GM21526 (cell line): ENCODE measurements around the gene LPIN1.
"Not testable (repeated sequence)": the region's sequence is repeated elsewhere in the genome, so short reads cannot be mapped to it uniquely, and the experiment has no call there.

ENCODE experiments used
- ATAC-seq: cut with Tn5 transposase; IDR thresholded peaks from one replicate; pipeline ENCODE4 v1.9.1; 2021; ENCODE audit warnings: moderate library complexity; ENCODE audit not compliant: unreplicated experiment, low FRiP score

The LPIN1 gene

GRCh38 chr2:11859975-11860374 is 113.5 kb downstream of the LPIN1 start:
- ATAC-seq: not testable (repeated sequence)

DNA sequence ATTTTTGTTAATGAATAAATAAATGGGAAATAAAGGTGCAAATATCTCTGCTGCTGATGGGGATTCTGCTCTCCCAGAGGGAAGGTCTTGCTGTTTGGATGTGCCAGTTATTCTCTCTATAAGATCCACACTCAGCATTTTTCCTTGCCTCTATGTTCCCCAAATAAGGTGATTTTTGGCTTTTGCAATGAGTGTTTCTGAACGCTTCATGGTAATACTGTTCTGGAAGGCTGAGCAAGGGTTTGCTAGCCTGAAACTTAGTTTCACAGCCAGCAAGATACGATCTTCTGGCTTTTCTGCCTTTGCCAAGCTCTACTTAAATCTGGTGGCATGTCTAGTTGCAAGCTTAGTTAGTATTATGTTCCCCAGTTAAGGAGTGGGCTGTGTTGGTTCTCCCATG is 114.6 kb downstream of the LPIN1 start:
- no peak for ATAC-seq

DNA sequence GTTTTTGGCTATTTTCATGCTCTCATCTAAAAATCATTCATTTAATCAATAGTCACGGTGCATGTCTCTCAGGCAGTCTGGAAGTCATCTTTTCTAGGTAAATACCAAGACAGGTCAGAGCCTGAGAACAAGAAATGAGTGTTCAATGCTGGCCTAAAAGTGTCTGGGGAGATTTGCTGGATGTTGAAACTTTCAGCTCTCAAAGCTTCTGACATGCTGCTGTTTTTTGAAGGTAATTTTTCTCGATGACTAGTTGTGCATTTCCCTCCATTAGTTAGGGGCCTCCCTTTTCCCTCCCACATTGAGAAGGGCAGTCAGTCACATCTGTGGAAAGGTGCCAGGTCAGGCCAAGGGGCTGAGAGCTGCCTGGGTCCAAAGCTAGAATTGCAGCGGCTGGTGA is 115.6 kb downstream of the LPIN1 start:
- no peak for ATAC-seq

- peak; percentile 49 for ATAC-seq
Measured at GRCh38 chr2:11863103-11863502, 116.7 kb downstream of the LPIN1 start.

DNA sequence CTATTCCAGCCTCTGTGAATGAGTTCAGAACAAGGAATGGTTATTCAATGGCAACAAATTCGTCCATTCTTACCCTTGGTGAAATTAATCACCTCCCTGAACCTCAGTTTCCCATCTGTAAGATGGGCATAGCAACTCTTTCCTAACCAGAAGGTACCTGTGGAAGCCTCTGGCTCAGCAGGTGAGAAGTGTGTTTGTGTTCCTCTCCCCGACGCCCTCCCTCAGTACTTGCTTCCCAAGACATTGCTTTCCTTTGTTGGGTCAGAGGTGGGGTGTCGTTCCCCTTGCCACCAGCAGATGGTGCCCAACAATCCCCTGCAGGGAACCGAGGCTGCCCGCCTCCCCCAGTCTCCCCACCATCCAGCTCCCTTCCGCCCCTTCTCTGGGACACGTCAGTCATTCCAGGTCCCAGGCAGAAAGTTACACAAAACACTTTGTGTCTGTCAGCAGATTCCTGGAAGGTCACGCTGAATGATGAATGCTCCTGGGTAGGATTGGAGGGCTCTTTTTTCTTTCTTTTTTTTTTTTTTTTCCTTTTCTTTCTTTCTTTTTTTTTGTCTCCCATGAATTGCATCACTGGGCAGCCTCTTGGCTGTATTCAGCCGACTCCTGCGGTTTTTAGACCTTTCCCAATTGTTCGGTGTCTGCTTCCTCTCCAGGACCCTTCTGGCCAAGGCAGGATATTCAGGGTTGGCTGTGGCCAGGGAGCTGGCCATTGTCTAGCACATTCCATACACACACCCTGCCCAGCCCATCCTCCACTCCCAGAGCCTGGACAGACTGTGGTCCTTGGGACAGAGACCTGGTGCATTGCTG is 117.3 kb downstream of the LPIN1 start:
- peak; percentile 57 for ATAC-seq

GRCh38 chr2:11864724-11865123 is 118.3 kb downstream of the LPIN1 start:
- no peak for ATAC-seq

DNA sequence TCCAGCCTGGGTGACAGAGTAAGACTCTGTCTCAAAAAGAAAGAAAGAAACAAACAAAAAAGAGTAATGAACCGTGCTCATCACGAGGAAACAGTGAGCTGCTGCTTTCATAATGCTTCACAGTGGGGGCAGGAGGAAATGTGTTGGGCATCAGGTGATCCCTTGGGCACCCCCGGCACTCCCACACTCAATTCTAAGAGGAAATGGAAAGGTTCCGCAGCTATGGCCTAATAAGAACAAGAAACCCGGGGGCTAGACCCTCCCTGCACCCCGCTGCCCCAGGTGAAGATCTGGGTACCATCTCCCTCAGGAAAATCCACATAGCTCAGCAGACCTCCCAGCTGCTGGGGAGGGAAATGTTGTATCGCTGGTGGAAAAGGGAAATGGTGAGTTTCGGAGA is 118.9 kb downstream of the LPIN1 start:
- no peak for ATAC-seq

DNA sequence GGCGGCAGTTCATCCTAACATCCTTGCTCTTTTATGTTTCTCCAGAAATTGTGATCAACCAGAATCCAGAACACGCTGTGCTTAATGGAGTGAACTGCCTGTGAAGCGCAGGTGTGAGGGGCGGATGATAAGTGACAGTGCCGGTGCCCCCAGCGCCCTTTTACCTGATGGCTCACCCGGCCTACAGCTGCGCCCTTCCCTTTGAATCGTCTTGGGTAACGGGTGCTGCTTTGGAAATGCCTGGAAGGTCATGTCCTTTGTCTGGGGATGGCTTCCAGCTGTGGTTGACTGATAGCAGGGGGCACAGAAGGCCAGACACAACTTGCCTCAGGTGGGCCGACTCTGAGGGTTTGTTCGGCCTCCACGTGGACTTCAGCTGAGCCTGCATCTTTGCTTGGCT is 119.4 kb downstream of the LPIN1 start:
- ATAC-seq: no peak

DNA sequence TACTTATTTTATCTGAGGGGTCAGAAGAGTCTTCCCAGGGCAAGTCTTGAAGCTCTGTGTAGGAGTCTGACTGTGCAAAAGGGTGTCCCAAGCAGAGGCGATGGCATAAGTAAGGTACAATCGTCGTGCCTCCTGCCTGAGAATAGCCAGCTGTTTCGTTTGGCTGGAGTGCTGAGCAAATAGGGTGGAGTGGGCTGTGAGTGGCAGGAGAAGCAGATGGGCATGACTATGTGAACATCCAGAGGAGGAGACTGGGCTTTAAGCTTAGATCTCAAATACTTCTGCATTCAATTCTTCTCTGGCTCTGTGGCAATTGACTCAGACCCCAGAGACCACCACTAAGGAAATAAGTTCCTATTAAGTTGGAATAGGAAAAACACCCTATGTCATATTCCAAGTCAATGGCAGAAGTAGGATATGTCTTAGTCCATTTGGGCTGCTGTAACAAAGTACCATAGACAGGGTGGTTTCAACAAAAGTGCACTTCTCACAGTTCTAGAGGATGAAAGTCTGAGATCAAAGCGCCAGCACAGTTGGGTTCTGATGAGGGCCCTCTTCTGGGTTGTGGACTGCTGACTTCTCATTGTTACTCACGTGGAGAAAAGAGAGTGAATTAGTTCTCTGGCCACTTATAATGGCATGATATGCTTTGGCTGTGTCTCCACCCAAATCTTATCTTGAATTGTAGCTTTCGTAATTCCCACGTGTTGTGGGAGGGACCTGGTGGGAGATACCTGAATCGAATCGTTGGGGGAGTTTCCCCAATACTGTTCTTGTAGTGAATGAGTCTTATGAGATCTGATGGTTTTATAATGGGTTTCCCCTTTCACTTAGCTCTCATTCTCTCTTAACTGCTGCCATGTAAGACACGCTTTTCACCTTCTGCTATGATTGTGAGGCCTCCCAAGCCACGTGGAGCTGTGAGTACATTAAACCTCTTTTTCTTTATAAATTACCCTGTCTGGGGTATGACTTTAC is 120.2 kb downstream of the LPIN1 start:
- ATAC-seq: no peak

- no peak for ATAC-seq
Measured at GRCh38 chr2:11867926-11868325, 121.5 kb downstream of the LPIN1 start.

- no peak for ATAC-seq
Measured at GRCh38 chr2:11869391-11869991, 123.1 kb downstream of the LPIN1 start.

- no peak for ATAC-seq
Measured at GRCh38 chr2:11870064-11870463, 123.6 kb downstream of the LPIN1 start.

DNA sequence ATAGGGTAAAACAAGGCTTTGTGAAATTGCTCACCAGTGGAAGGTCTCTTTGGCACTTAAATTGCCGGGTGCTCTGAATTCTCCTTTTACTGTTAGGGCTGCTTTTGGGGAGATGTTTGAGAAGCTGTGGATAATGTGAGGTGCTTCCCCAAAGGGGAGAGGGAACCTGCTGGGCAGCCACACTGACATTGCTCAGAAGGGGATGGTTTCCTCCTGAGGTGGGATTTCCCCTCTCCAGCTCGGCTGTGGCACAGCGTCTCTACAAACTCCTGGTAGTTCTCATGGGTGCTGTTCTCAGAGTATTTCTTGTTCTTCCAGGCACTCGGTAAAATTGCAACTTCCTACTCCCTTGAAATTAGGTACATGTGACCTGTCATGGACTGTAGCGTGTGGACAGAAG is 124.2 kb downstream of the LPIN1 start:
- no peak for ATAC-seq

DNA sequence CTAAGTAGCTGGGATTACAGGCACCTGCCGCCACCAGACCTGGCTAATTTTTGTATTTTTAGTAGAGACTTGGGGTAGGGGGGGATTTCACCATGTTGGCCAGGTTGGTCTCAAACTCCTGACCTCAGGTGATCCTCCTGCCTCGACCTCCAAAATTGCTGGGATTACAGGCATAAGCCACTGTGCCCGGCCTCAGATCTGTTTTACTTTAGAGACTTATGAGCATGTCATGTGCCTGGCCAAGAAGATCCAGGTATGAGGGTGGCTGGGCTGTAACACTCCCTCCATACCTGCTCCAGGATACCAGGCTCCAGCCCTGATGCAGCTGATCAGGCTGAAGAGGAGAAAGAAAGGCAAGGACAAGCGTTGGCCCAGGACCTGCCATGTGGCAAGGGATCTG is 125.0 kb downstream of the LPIN1 start:
- ATAC-seq: no peak

DNA sequence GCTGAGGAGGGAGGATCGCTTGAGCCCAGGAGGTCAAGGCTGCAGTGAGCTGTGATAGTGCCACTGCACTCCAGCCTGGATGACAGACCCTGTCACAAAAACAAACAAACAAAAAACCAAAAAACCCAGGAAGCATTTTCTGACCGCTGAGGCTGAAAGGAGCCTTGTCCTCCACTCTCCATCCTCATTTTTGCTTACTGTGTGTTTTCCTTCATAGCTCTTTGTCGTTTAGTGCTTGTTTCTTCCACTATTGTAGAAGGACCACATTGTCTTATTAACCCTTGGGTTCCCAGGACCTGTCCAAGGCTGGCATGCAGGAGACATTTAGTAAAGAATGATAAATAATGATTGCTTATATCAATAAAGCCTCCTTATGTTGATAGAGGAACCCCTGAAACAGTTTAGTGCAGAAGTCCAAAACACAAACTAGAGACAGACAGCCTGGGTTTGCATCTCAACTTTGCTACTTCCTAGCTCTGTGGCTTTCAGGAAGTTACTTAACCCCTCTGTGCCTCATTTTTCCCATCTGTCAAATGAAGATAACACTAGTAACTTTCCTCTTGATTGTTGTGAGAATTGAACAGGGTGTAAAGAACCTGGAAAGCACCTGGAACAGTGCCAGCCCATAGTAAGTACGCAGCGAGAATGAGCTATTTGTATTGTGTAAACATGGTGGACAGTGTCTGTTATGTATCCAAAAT is 126.0 kb downstream of the LPIN1 start:
- no peak for ATAC-seq

- ATAC-seq: no peak
Measured at GRCh38 chr2:11872948-11873269, 126.5 kb downstream of the LPIN1 start.

DNA sequence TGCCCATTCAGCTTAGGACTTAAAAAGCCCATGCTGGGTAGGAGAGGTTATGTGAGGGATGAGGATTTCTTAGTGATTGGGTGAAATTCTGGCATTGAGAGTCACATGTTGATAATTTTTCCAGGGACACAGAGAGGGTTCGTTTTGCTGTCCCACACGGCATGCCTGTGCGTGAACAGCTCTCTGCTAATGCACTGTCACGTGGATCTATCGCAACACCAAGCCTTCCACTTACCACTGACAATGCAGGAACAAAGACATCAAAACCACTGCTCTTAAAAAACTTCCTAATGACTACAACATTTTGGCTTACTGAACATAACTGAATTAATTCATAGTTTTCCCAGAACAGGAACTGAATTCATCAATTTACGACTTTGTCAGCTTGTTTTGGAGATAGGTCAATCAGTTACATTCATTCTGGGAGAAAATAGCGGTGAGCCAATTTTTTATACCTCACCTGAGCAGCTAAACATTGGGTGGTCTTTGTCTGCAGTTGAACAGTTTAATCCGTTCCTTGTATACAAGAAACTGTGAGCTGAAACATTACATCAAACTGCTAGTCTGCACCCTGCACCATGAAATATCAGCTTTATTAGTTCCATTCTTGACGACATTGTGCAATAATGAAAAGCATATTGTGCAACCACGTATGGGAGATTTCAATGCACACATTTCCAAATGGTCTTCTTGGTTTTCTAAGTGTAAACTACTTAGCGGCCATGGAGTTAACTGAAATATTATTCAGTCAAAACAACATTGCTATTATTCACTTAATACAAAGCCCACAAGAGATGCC is 127.1 kb downstream of the LPIN1 start:
- no peak for ATAC-seq

DNA sequence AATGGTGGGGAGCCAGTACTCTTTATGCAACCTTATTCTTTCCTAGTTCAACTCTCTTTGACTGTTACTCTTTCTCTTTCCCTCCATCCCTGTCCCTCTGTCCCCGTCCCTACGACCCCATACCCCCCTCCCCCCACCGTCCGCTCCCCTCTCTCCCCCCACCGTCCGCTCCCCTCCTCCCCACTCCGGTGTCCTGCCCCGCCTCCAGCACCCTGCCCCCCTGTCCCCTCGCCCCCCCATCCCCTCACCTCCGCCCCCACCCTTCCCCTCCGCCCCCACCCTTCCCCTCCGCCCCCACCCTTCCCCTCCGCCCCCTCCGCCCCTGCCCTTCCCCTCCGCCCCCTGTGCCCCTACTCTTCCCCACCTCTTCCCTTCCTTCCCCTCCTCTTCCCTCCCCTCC is 128.4 kb downstream of the LPIN1 start:
- no peak for ATAC-seq

GRCh38 chr2:11875481-11875880 is 129.0 kb downstream of the LPIN1 start:
- no peak for ATAC-seq

GRCh38 chr2:11876436-11876835 is 130.0 kb downstream of the LPIN1 start:
- ATAC-seq: no peak
